ENCODE results near the gene GTPBP3. TPM values are rescaled to one million over a fixed set of nuclear protein-coding genes. Genes with fewer than 3 reads are reported as not detected.

The GTPBP3 gene
- total and polyA plus RNA-seq, 2 of the 8 experiments (the other 6 are each of a cell fraction or from before 2014, with no cell fraction given), result 30.4 to 56.0 TPM

- TF ChIP-seq MAFK (IDR thresholded peaks at IDR 0.05; ENCODE audit: low read depth, low read length), result no peak
- TF ChIP-seq KDM5A (IDR thresholded peaks at IDR 0.05; ENCODE audit: low read length), result peak; percentile 80
- peak; percentile 29; the same call in 1 of the 2 replicates for TF ChIP-seq SIX5 (IDR thresholded peaks at IDR 0.05; ENCODE audit: low read depth, low read length)
- TF ChIP-seq MAX (IDR thresholded peaks at IDR 0.05), result peak; percentile 89
- TF ChIP-seq GTF2F1 (IDR thresholded peaks at IDR 0.05; ENCODE audit: borderline replicate concordance, low read depth, low read length), result 0 out of 2 replicates have a peak, but pooled peaks have one; percentile 31
- peak in 1 of 2 experiments; percentile 86; a peak in 2 of 3 replicates for TF ChIP-seq POLR2A (IDR thresholded peaks at IDR 0.05; ENCODE audit: control extremely low read depth in 1 of 2, low read depth in 2 of 2, low read length in 2 of 2)
- TF ChIP-seq RFX5 (IDR thresholded peaks at IDR 0.05; ENCODE audit: borderline replicate concordance, low read depth, low read length), result no peak
- TF ChIP-seq, protein P1, sequence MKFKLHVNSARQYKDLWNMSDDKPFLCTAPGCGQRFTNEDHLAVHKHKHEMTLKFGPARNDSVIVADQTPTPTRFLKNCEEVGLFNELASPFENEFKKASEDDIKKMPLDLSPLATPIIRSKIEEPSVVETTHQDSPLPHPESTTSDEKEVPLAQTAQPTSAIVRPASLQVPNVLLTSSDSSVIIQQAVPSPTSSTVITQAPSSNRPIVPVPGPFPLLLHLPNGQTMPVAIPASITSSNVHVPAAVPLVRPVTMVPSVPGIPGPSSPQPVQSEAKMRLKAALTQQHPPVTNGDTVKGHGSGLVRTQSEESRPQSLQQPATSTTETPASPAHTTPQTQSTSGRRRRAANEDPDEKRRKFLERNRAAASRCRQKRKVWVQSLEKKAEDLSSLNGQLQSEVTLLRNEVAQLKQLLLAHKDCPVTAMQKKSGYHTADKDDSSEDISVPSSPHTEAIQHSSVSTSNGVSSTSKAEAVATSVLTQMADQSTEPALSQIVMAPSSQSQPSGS (IDR thresholded peaks at IDR 0.05; ENCODE audit: low read length), result no peak
- TF ChIP-seq SP4 (IDR thresholded peaks at IDR 0.05; ENCODE audit: low read length), result peak; percentile 75
- TF ChIP-seq TCF12 (IDR thresholded peaks at IDR 0.05; ENCODE audit: low read depth, low read length), result no peak
- no peak for TF ChIP-seq USF2 (IDR thresholded peaks at IDR 0.05; ENCODE audit: low read length)
Observed at GRCh38 chr19:17336872-17337674, at the start of gene GTPBP3 (continued).
